NCI-H146 treated with DMSO at 0.1 percent for 48 hours (cell line): ENCODE results near the gene CD47.
A peak's percentile ranks its signal among the peaks of the same experiment; 100 is the strongest.

ENCODE experiments used
- DNase-seq: peaks from one replicate; lab custom pipeline; 2025; ENCODE audit not compliant: unreplicated experiment; lab: John Stamatoyannopoulos, UW

CD47 gene

GRCh38 chr3:108054935-108055334, 35.9 kb downstream of the CD47 start:
- no peak for DNase-seq

DNA sequence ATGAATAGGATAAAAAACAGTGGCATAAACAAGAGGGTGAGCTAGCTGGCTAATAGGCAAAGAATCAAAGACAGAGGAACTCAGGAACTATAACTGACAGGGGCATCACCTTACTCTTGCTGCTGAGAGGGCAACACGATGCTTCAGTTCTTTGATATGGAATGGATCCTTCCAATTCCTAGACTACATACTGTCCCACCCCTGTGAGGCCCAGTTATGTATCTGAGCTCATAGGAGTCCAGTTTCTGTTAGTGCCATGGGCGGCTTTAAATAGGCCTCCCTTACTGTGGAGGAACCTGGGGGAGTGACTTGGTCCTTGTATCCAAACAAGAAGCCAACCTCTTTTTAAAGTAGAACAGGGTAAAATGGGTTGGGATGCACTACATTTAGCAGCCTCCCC, 37.3 kb downstream of the CD47 start:
- no peak for DNase-seq

DNA sequence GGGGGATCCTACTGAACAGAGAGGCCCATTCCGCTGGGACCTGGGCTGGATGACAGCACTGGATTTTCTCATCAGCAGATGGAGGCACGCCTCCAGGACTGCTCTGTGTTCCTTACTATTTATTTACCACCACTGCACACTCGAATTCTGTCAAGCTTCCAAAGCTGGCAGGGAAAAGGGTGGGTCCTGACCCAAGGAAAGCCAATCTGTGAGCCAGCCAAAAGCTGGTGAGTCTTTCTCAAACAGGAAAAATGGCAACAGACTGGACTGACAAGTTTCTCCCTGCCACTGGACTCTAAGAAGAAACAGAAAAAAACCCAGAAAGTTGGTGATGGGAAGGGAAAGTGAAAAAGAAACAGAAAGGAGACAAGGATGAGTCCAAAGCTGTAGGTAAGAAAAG, 37.8 kb downstream of the CD47 start:
- no peak for DNase-seq

DNA sequence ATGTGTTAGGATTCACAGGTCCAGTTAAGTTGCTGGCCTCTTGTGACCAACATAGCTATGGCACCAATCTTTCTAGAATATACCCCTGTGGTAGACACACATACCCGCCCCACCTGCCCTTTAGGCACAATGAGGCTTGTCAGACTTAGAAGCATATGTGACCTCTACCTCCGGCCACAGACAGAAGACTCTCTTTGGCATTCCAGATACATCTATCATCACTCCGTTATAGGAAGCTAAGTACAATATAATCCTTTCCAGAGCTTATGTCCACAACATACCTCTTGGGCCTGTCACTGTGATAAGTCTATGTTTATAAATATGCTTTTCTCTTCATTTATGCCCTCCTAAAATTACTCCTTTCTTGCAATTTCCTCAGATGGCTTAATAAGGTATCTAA, 39.8 kb downstream of the CD47 start:
- no peak for DNase-seq

DNA sequence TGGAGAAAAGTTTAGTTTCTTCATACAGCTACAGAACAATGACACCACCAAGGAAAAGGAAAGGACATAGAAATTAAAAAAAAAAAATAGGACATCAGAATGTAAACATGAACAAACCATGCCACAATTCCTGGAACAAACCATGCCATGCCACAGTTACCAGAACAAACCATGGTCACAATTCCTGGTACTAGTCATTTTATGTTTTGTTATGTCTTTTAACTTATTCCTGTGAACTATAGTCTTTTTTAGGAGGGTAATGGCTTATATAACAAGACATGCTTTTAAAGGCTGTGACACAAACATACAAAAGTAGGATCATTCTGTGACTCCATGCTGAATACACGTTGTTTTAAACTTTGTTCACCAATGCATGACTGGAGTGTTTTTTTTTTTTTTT, 42.8 kb downstream of the CD47 start:
- no peak for DNase-seq

DNA sequence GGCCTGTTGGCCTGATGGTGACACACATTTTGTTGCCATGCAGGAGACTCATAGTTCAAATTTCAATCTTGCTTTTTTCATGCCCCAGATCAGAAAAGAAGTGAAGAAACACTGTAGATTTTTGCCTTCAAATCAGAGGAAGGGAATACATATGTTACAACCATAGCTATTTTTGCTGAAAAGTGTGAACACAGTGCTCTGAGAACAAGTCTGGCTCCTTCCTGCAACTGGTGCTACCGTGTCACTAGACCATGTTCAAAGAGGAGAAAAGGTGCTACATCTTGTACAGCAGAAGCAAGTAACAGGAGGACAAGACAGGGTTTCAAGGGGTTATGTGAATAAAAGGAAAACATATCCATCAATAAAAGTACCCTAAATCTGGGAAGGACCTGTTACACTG, 44.6 kb downstream of the CD47 start:
- no peak for DNase-seq

GRCh38 chr3:108044699-108045098, 46.1 kb downstream of the CD47 start:
- no peak for DNase-seq

DNA sequence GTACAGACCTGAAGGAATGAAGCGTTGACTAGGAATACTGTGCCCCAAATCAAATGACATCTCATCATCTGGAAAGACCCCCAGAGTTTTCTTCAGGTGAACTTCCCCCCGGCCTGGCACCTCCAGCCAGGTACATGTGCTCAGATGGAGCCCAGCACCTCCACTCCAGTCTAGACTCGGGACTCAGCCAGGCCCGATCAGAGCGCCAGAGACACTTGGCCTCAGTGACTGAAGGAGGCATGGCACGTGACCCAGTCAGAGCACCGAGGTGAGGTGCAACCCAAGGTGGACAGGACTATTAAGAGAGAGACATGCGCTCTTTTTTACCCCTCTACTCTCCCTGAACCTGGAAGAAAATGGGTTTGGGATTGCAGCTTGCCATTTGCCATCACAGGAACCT, 48.5 kb downstream of the CD47 start:
- no peak for DNase-seq

- no peak for DNase-seq
These were observed 49.6 kb downstream of the CD47 start for GRCh38 chr3:108041253-108041652.

DNA sequence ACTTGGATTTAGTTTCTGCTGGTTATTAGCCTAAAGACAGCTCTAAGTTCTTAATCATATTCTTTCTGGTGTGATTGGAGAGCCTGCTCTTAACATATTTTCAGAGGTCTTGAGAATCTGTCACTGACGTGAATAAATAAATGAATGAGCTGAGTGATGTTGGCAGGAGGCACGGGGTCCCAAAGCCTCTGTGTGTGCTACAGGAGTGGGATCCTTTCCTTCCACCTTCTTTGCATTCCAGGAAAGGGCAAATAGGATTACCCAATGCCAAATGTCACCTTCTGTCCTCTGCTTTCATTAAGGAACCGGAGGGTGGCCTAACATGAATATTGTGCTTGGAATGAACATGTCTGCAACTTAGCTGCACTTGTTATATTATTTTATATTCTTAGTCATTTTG, 53.1 kb downstream of the CD47 start:
- no peak for DNase-seq

DNA sequence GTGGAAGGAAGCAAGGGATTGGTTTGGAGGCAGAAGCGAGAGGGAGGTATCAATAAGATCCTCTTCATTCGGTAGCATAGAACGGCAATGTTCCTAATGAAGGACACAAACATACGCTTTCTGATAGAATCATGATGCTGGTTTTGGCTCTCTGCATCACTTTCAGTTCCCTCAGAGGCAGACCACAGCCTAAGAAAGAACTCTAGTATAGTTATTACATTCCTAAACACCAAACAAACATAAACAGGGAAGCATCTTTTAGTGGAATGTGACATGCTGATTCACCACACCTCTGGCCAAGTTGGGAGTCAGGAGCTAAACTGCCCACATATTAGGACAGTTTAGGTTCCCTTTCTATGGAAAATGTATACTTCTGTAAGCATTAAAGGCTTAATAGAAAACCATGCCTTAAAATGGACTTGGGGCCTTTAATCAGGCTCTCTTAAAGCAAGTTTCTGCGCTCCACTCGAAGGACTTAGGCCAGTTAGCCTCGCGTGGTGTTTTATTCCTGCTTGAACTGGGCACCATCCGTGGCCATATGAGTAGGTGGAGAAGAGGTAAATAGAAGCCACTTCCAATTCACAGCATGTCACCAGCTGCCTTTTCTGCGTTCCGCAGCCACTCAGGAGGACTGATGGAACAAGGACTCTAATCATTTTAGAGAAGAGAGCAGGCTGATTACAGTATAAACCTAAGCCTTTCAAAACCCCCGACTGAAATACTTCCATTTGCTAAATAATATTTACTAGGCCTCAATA, 53.7 kb downstream of the CD47 start:
- DNase-seq, result no peak

DNA sequence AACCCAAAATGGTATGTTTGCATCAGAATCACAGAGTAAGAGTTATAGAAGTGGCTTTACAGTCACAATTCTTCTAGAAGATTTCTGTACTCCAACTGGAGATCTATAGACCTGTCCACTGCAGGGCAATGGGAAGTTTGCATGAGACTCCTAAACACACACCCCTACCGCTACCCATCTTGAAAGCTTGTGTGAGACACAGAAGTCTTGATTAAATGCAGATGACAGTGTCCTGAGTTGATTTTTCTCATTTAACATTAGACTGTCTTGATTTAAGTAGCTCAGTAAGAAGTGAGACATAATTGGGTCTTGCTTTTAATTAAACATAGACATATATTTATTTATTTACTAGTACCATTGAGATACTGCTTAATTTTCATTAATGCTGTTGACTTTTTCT, 54.4 kb downstream of the CD47 start:
- no peak for DNase-seq

DNA sequence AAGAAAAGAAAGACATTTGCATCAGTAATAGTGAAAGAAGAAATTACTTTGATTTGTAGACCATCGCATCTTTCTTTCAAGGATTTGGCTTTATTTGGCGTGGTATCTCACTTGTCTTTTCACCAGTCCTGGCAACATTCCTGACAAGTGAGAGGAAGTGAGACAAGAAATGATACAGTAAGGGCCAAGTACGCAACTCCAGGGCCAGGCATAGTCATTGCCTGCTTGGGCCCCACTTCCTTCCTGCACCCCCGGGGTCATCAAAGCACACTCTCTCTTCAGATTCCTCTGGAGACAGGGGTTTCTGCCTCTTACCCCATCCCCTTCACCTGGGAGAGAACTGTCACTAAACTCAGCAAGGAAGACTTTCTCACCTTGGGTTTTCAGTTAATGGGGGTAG, 55.1 kb downstream of the CD47 start:
- DNase-seq, result no peak

- no peak for DNase-seq
These were observed 58.9 kb downstream of the CD47 start for GRCh38 chr3:108031895-108032294.

DNA sequence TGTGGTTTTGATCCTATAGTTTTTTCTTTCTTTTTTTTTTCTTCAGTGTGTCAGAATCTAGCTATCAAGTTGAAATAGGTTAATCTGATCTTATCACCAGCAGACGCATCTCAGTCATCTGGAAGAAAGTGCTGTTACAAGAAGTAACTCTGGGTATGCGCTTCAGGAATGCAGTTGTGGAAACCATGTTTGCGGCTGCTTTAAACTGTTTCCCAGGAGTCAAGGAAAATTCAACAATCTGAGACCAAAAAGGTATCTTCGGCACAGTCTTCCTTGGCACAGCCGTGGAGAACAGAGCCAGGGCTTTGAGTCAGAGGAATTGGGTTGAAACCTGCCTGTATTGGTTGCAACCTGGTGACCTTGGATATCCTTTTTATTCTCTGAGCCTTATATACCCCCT, 59.9 kb downstream of the CD47 start:
- no peak for DNase-seq

GRCh38 chr3:108029466-108029865, 61.4 kb downstream of the CD47 start:
- DNase-seq, result no peak

- DNase-seq, result no peak
These were observed 61.9 kb downstream of the CD47 start for GRCh38 chr3:108028896-108029295.

- DNase-seq, result no peak
These were observed 65.7 kb downstream of the CD47 start for GRCh38 chr3:108025177-108025576.

GRCh38 chr3:108024146-108024850, 66.5 kb downstream of the CD47 start:
- no peak for DNase-seq

DNA sequence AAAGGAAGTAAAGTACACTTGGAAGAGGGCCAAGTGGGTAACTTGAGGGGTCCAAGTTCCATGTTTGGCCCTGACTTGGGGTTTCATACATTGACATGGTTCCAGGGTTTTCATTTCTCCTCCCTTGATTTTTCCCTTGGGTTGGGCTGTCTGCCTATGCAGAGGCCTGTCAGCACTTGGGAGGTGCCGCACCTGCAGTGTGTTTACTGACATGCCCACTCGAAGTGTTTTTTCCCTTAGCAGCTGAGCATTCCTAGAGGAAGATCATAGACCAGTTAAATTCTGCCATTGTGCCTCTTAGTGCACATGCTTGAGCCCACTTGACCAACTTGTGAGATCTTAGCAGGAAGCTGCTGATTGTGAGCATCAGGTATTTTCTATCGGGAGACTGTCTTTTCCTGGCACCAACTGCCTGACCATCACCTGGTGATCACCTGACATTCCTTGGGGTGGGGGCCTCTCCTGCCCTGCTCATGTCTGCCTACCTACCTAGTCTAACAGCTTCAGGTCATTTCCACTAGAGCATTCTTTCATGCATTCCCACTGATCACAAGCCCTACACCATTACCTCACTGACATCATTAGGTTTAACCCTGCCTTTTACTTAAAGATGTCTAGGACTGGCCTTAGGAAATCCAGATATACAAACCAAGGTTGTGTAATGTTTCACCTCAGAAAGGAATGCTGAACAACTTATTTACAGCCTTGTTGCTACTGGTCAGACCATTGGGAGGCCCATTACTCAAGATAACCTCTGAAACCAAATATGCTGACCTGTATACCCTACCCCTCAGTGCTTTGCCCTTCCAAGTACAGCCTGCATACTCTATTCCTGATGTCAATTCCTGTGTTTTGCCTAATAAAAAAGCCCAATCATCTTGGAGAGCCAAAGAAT, 68.3 kb downstream of the CD47 start:
- no peak for DNase-seq

- no peak for DNase-seq
These were observed 69.3 kb downstream of the CD47 start for GRCh38 chr3:108021533-108021932.

- peak; percentile 32 for DNase-seq
These were observed 69.7 kb downstream of the CD47 start for GRCh38 chr3:108021131-108021530.
